HEK293 (cell line): Measurements from ENCODE around the gene ITPR3.

Experiments used
- CTCF ChIA-PET: fragments of 350-600 bp; formaldehyde crosslinking; extraction: SDS; loops from one replicate; lab custom pipeline; 2021; ENCODE audit warnings: antibody characterized with exemption; lab: Yijun Ruan, JAX
- POLR2A ChIA-PET: fragments of 300-600 bp; formaldehyde crosslinking; extraction: SDS; loops from one replicate; lab custom pipeline; 2020; ENCODE audit warnings: antibody characterized with exemption, inconsistent platforms; lab: Yijun Ruan, JAX
- H3K27ac ChIP-seq: fragments of 200-500 bp; sonication (Bioruptor generic); 2 replicates; pipeline ENCODE4 v1.5.1; 2014; ENCODE audit warnings: low read depth, low read length, control low read depth, inconsistent platforms; ENCODE audit errors: extremely low read depth
- H3K36me3 ChIP-seq, 2 experiments: fragments of 200-500 bp in 1 of 2; sonication (Bioruptor generic) in 1 of 2; 1 replicate in 1 of 2; 2 replicates in 1 of 2; pipeline ENCODE4 v1.5.1; 2014 to 2017; ENCODE audit warnings: inconsistent platforms in 2 of 2, low read length in 2 of 2; ENCODE audit not compliant: control insufficient read depth in 2 of 2, insufficient read depth in 1 of 2
- H3K4me1 ChIP-seq: fragments of 200-500 bp; sonication (Bioruptor generic); 2 replicates; pipeline ENCODE4 v1.5.1; 2014; ENCODE audit warnings: mild to moderate bottlenecking, low read length, inconsistent platforms; ENCODE audit not compliant: control insufficient read depth, insufficient read depth
- H3K4me3 ChIP-seq: 2 replicates; pipeline ENCODE4 v1.5.1; 2011; ENCODE audit warnings: low read depth, mild to moderate bottlenecking, control low read depth, low read length, moderate library complexity
- H3K9me3 ChIP-seq: fragments of 200-500 bp; sonication (Bioruptor generic); 2 replicates; pipeline ENCODE4 v1.5.1; 2014; ENCODE audit warnings: low read depth, low read length, inconsistent platforms; ENCODE audit not compliant: control insufficient read depth, insufficient read depth
- GLIS2 ChIP-seq: fragments of 450-650 bp; formaldehyde crosslinking; IDR thresholded peaks from 2 replicates; pipeline ENCODE4 v1.5.1; 2016; ENCODE audit warnings: missing biosample characterization, missing genetic modification characterization
- KLF1 ChIP-seq: fragments of 450-650 bp; formaldehyde crosslinking; IDR thresholded peaks from 2 replicates; pipeline ENCODE4 v1.5.1; 2016; ENCODE audit warnings: missing biosample characterization, missing genetic modification characterization
- KLF9 ChIP-seq: fragments of 450-650 bp; formaldehyde crosslinking; IDR thresholded peaks from 2 replicates; pipeline ENCODE4 v1.5.1; 2016; ENCODE audit warnings: missing biosample characterization, missing genetic modification characterization, low read depth
- SCRT2 ChIP-seq: fragments of 450-650 bp; formaldehyde crosslinking; IDR thresholded peaks from 2 replicates; pipeline ENCODE4 v1.5.1; 2016; ENCODE audit warnings: missing biosample characterization, missing genetic modification characterization
- SP3 ChIP-seq: fragments of 450-650 bp; formaldehyde crosslinking; IDR thresholded peaks from 2 replicates; pipeline ENCODE4 v1.5.1; 2016; ENCODE audit warnings: missing biosample characterization, missing genetic modification characterization
- SP7 ChIP-seq: fragments of 450-650 bp; formaldehyde crosslinking; IDR thresholded peaks from 2 replicates; pipeline ENCODE4 v1.5.1; 2016; ENCODE audit warnings: missing biosample characterization, missing genetic modification characterization
- ZBTB20 ChIP-seq: fragments of 450-650 bp; formaldehyde crosslinking; IDR thresholded peaks from 2 replicates; pipeline ENCODE4 v1.5.1; 2016; ENCODE audit warnings: missing biosample characterization, missing genetic modification characterization
- ZBTB48 ChIP-seq: fragments of 450-650 bp; formaldehyde crosslinking; IDR thresholded peaks from 2 replicates; pipeline ENCODE4 v1.5.1; 2016; ENCODE audit warnings: missing biosample characterization, missing genetic modification characterization
- ZIC2 ChIP-seq: fragments of 450-650 bp; formaldehyde crosslinking; IDR thresholded peaks from 2 replicates; pipeline ENCODE4 v1.5.1; 2016; ENCODE audit warnings: missing biosample characterization, missing genetic modification characterization
- ZNF132 ChIP-seq: fragments of 450-650 bp; formaldehyde crosslinking; IDR thresholded peaks from 2 replicates; pipeline ENCODE4 v1.5.1; 2017; ENCODE audit warnings: missing biosample characterization, missing genetic modification characterization, borderline replicate concordance
- ZNF335 ChIP-seq: fragments of 450-650 bp; formaldehyde crosslinking; conservative IDR thresholded peaks from 2 replicates; pipeline ENCODE4 v1.5.1; 2016; ENCODE audit warnings: missing biosample characterization, missing genetic modification characterization
- ZNF571 ChIP-seq: fragments of 450-650 bp; formaldehyde crosslinking; IDR thresholded peaks from 2 replicates; pipeline ENCODE4 v1.5.0; 2017; ENCODE audit warnings: missing biosample characterization, missing genetic modification characterization
- ZNF610 ChIP-seq: fragments of 450-650 bp; formaldehyde crosslinking; IDR thresholded peaks from 2 replicates; pipeline ENCODE4 v1.5.1; 2016; ENCODE audit warnings: missing biosample characterization, missing genetic modification characterization, borderline replicate concordance
- ZNF621 ChIP-seq: fragments of 450-650 bp; formaldehyde crosslinking; IDR thresholded peaks from 2 replicates; pipeline ENCODE4 v1.5.1; 2017; ENCODE audit warnings: missing biosample characterization, missing genetic modification characterization
- ZNF629 ChIP-seq: fragments of 450-650 bp; formaldehyde crosslinking; IDR thresholded peaks from 2 replicates; pipeline ENCODE4 v1.5.1; 2017; ENCODE audit warnings: missing biosample characterization, missing genetic modification characterization
- TF ChIP-seq, protein P1 (sequence below): fragments of 450-650 bp; formaldehyde crosslinking; IDR thresholded peaks from 2 replicates; pipeline ENCODE4 v1.5.1; 2016; ENCODE audit warnings: missing biosample characterization, missing genetic modification characterization
- TF ChIP-seq, protein P2 (sequence below): fragments of 450-650 bp; formaldehyde crosslinking; IDR thresholded peaks from 2 replicates; pipeline ENCODE4 v1.5.1; 2016; ENCODE audit warnings: missing biosample characterization, missing genetic modification characterization
- TF ChIP-seq, protein P3 (sequence below): fragments of 450-650 bp; formaldehyde crosslinking; IDR thresholded peaks from 2 replicates; pipeline ENCODE4 v1.5.1; 2016; ENCODE audit warnings: missing biosample characterization, missing genetic modification characterization
- TF ChIP-seq, protein P4 (sequence below): fragments of 450-650 bp; formaldehyde crosslinking; optimal IDR thresholded peaks from 2 replicates; pipeline ENCODE3; 2016; ENCODE audit warnings: missing biosample characterization, mild to moderate bottlenecking, missing genetic modification characterization
- TF ChIP-seq, protein P5 (sequence below): sonication (generic); formaldehyde crosslinking; IDR thresholded peaks from 2 replicates; pipeline ENCODE4 v1.8.1; 2022; ENCODE audit warnings: mild to moderate bottlenecking, moderate library complexity, missing genetic modification reagents

The ITPR3 gene

DNA sequence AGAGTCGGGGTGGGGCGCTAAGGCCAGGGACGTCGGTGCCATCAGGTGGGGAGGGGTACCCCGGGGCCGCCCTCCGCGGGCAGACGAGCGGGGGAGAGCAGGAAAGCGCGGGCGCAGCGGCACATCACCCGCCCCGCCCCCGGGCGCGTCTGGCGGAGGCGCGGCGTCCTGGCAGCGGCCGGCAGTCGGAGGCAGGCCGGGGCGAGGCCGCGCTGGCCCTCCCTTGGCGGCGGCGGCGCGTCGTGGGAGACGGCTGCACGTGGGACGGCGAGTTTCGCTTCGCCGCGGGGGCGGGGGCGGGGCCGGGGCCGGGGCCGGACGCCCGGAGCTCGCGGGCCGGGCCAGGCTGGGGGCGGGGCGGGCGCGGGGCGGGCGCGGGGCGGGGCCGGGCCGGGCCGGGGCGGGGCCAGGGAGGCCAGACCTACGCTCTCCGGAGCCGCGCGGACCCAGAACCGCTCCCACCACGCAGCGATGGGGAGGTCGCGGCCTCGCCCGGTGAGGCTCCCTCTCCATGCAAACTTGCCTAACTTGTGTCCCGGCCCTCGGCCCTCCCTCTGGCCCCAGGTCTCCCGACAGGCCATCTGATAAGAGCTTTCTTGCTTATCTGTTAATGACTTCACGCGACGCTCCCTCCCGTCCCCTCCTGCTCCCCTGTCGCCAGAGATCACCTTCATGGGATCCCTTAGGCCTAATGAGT is 12.5 kb downstream of the ITPR3 start:
- Histone ChIP-seq H3K9me3 (no peaks in the 10 kb centered on the region), H3K4me3 (peak overlapping the region; percentile 48), H3K27ac (no peak overlapping the region; the same call in 1 of the 2 replicates), H3K4me1 (peaks cover 7% of the 10 kb centered on the region), H3K36me3 (no peaks in the 10 kb centered on the region; a peak in 1 of 3 replicates)
- ChIA-PET POLR2A (interaction anchor here (0.5 to 3.4 kb wide), 3 partner anchors 12 to 762 kb away, joined by 3 to 19 read pairs (median 4); partner anchors contain the start of gene ITPR3), CTCF (interaction anchor here (0.6 to 2.2 kb wide), 10 partner anchors 8 to 921 kb away, joined by 3 to 22 read pairs (median 6); partner anchors contain the start of gene ITPR3)
- TF ChIP-seq SP3 (tag by site-specific recombination) (peak; percentile 4; the same call in 1 of the 2 replicates), SP7 (tag by site-specific recombination) (peak; percentile 27; the same call in 1 of the 2 replicates), SCRT2 (0 out of 2 replicates have a peak, but pooled peaks have one; percentile 12), ZNF610 (tag by site-specific recombination) (0 out of 2 replicates have a peak, but pooled peaks have one; percentile 59), ZIC2 (tag by site-specific recombination) (peak; percentile 69), ZNF335 (tag by site-specific recombination) (0 out of 2 replicates have a peak, but pooled peaks have one; percentile 36), ZNF571 (tag by site-specific recombination) (no peak), ZBTB20 (tag by site-specific recombination) (0 out of 2 replicates have a peak, but pooled peaks have one; percentile 12), GLIS2 (tag by site-specific recombination) (peak; percentile 67), ZNF629 (tag by site-specific recombination) (0 out of 2 replicates have a peak, but pooled peaks have one; percentile 16), ZNF132 (tag by site-specific recombination) (no peak), KLF9 (tag by site-specific recombination) (0 out of 2 replicates have a peak, but pooled peaks have one; percentile 8), ZNF621 (tag by site-specific recombination) (no peak), ZBTB48 (tag by site-specific recombination) (peak; percentile 95), KLF1 (tag by site-specific recombination) (peak; percentile 47; the same call in 1 of the 2 replicates)
- TF ChIP-seq, protein P1, sequence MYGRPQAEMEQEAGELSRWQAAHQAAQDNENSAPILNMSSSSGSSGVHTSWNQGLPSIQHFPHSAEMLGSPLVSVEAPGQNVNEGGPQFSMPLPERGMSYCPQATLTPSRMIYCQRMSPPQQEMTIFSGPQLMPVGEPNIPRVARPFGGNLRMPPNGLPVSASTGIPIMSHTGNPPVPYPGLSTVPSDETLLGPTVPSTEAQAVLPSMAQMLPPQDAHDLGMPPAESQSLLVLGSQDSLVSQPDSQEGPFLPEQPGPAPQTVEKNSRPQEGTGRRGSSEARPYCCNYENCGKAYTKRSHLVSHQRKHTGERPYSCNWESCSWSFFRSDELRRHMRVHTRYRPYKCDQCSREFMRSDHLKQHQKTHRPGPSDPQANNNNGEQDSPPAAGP = peak; percentile 37; the same call in 1 of the 2 replicates
- TF ChIP-seq, protein P2, sequence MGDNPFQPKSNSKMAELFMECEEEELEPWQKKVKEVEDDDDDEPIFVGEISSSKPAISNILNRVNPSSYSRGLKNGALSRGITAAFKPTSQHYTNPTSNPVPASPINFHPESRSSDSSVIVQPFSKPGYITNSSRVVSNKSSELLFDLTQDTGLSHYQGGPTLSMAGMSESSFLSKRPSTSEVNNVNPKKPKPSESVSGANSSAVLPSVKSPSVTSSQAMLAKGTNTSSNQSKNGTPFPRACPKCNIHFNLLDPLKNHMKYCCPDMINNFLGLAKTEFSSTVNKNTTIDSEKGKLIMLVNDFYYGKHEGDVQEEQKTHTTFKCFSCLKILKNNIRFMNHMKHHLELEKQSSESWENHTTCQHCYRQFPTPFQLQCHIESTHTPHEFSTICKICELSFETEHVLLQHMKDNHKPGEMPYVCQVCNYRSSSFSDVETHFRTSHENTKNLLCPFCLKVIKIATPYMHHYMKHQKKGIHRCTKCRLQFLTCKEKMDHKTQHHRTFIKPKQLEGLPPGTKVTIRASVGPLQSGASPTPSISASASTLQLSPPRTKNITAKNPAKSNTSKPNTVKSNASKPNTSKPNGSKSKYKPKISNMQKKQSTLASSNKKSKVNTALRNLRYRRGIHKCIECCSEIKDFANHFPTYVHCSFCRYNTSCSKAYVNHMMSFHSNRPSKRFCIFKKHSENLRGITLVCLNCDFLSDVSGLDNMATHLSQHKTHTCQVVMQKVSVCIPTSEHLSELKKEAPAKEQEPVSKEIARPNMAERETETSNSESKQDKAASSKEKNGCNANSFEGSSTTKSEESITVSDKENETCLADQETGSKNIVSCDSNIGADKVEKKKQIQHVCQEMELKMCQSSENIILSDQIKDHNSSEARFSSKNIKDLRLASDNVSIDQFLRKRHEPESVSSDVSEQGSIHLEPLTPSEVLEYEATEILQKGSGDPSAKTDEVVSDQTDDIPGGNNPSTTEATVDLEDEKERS (tag by site-specific recombination) = no peak
- TF ChIP-seq, protein P3, sequence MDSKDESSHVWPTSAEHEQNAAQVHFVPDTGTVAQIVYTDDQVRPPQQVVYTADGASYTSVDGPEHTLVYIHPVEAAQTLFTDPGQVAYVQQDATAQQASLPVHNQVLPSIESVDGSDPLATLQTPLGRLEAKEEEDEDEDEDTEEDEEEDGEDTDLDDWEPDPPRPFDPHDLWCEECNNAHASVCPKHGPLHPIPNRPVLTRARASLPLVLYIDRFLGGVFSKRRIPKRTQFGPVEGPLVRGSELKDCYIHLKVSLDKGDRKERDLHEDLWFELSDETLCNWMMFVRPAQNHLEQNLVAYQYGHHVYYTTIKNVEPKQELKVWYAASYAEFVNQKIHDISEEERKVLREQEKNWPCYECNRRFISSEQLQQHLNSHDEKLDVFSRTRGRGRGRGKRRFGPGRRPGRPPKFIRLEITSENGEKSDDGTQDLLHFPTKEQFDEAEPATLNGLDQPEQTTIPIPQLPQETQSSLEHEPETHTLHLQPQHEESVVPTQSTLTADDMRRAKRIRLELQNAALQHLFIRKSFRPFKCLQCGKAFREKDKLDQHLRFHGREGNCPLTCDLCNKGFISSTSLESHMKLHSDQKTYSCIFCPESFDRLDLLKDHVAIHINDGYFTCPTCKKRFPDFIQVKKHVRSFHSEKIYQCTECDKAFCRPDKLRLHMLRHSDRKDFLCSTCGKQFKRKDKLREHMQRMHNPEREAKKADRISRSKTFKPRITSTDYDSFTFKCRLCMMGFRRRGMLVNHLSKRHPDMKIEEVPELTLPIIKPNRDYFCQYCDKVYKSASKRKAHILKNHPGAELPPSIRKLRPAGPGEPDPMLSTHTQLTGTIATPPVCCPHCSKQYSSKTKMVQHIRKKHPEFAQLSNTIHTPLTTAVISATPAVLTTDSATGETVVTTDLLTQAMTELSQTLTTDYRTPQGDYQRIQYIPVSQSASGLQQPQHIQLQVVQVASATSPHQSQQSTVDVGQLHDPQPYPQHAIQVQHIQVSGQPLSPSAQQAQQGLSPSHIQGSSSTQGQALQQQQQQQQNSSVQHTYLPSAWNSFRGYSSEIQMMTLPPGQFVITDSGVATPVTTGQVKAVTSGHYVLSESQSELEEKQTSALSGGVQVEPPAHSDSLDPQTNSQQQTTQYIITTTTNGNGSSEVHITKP (tag by site-specific recombination) = peak; percentile 95
- TF ChIP-seq, protein P4, sequence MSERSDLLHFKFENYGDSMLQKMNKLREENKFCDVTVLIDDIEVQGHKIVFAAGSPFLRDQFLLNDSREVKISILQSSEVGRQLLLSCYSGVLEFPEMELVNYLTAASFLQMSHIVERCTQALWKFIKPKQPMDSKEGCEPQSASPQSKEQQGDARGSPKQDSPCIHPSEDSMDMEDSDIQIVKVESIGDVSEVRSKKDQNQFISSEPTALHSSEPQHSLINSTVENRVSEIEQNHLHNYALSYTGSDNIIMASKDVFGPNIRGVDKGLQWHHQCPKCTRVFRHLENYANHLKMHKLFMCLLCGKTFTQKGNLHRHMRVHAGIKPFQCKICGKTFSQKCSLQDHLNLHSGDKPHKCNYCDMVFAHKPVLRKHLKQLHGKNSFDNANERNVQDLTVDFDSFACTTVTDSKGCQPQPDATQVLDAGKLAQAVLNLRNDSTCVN (tag by site-specific recombination) = peak; percentile 54
- TF ChIP-seq, protein P5, sequence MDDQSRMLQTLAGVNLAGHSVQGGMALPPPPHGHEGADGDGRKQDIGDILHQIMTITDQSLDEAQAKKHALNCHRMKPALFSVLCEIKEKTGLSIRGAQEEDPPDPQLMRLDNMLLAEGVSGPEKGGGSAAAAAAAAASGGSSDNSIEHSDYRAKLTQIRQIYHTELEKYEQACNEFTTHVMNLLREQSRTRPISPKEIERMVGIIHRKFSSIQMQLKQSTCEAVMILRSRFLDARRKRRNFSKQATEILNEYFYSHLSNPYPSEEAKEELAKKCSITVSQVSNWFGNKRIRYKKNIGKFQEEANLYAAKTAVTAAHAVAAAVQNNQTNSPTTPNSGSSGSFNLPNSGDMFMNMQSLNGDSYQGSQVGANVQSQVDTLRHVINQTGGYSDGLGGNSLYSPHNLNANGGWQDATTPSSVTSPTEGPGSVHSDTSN (CRISPR knock-in tag) = no peak
